A549 treated with AZD9567 at 1 μM for 4 hours (cell line): ENCODE data around the gene RPH3AL. TPM values are rescaled to one million over a fixed set of nuclear protein-coding genes. Genes with fewer than 3 reads are reported as not detected.

Experiments
- total RNA-seq: library from RNA; stranded (reverse); fragments of 200-300 nt; extraction: Qiagen RNA extraction; gene quantifications from 5 replicates; pipeline ENCODE4 v1.2.3, GENCODE V29; 2022; ENCODE audit not compliant: insufficient read depth

Gene RPH3AL, protein sequence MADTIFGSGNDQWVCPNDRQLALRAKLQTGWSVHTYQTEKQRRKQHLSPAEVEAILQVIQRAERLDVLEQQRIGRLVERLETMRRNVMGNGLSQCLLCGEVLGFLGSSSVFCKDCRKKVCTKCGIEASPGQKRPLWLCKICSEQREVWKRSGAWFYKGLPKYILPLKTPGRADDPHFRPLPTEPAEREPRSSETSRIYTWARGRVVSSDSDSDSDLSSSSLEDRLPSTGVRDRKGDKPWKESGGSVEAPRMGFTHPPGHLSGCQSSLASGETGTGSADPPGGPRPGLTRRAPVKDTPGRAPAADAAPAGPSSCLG
- total RNA-seq: 23.5 to 36.5 TPM (median 29.7 TPM) in 5 replicates

DNA sequence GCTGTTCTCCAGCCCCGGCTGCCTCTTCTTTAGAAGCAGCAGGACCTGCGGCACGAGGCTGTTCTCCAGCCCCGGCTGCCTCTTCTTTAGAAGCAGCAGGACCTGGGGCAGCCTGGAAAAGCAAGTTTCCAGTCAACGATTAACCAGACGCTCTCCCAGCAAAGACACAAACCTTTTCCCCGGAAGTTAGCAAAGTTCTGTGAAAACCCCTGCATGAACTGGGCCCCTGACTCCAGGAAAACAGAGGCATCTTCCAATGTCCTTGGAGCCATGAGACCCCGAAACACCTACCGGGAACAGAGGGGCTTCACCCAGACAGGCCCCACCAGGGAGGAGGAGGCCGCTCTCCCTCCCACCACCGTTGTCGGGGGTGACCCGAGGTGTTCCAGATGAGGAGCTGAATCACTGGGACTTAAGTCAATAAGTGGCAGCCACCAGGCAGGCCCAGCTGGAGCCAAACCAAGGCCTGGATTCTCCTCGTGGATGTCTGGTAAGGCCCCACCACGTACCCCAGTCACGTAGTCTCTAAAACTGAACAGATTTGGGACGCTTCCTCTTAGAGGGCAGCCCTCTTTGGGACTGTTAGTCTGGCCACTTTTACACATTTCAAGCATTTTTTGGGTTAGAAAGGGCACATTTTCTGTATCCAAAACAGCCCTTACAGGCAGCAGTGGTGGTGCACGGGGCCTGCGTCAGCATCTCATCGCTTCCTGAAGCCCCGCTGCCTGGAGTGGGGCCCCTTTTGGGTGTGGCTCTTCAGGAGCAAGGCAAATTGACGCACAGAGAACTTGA, at the start of gene RPH3AL:
RPH3AL (minus strand) TSS at position 387 of the 792 bp plus-strand sequence. CDS start 25,264 bp downstream, outside the sequence.

GRCh38 chr17:181245-182049, 171.2 kb downstream of the RPH3AL start, which contains the start of gene DOC2B:
Gene DOC2B (minus strand): TSS chr17:181650. CDS start chr17:181479, 171 bp downstream.

Other genes starting within 250 kb of the RPH3AL start
- not detected in 5 replicates for gene SCGB1C2, start 215.2 kb downstream of the RPH3AL start, total RNA-seq
- 1.3 to 2.3 TPM (median 2.1 TPM) in 5 replicates for gene DOC2B, start 171.2 kb downstream of the RPH3AL start, total RNA-seq
- gene RFLNB, start 93.1 kb upstream of the RPH3AL start, total RNA-seq: 27.8 to 35.7 TPM (median 32.0 TPM) in 5 replicates